GM21528 (cell line): ENCODE data around the gene IFTAP.
"Not testable (repeated sequence)": the region's sequence is repeated elsewhere in the genome, so short reads cannot be mapped to it uniquely, and the experiment has no call there.

Source experiments
- ATAC-seq: cut with Tn5 transposase; IDR thresholded peaks from one replicate; pipeline ENCODE4 v1.9.1; 2021; ENCODE audit warnings: mild to moderate bottlenecking, moderate library complexity; ENCODE audit not compliant: unreplicated experiment, low FRiP score

The IFTAP gene

GRCh38 chr11:36631774-36632173, 37.5 kb downstream of the IFTAP start:
- ATAC-seq = no peak

GRCh38 chr11:36635066-36635862, 41.0 kb downstream of the IFTAP start:
- no peak for ATAC-seq

DNA sequence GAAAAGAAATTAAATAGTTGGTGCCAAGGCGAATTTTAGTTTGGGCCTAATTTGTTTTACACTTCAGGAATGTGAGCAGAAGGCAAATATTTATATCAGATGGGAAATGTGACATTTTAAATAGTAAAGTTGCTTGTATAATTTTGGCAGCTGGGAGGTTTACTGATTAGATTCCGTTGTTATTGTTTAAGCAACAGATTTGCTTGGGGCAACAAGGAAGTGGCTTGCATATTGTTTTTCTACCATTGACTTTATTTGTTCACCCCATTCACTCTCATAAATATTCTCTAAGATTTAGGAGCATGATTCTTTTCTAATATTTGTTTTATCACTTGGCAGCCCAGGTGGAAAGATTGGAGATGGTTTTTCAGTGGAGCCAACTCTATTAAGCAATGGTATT, 44.3 kb downstream of the IFTAP start:
- ATAC-seq = no peak

DNA sequence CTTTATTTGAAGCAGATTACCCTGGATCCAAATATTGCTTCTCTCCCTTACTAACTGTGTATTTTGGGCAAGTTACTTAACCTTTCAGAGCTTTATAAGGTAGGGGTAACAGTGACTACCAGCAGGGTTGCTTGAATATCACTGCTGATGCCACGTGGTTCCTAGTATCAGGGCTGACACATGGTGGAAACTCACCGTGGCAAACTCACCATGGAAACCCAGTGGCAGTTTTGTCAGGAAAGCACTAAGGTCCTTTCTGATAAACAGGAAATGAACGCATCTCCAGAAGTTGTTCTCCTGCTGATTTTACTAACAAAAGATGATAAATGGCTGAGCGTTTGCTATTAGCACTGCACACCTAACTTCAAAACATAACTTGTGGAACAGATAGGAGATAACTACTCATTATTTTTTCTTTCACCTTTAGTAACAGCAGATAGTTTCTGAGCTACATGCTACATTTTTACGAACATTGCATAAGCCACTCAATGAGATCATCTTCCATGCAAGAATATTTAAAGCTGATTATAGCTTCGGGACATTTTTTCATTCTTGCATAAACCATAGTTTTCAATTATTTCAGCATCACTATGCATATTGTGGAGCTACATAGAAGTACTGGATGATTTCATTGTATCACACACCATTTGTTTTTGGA, 63.4 kb downstream of the IFTAP start:
- ATAC-seq = no peak

GRCh38 chr11:36661359-36661758, 67.1 kb downstream of the IFTAP start:
- not testable (repeated sequence) for ATAC-seq

- ATAC-seq = no peak
Measured at GRCh38 chr11:36672815-36673450, 78.6 kb downstream of the IFTAP start.

DNA sequence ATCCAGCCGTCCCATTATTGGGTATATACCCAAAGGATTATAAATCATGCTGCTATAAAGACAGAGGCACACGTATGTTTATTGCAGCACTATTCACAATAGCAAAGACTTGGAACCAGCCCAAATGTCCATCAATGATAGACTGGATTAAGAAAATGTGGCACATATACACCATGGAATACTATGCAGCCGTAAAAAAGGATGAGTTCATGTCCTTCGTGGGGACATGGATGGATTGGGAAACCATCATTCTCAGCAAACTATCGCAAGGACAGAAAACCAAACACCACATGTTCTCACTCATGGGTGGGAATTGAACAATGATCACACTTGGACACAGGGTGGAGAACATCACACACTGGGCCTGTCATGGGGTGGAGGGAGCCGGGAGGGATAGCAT, 85.2 kb downstream of the IFTAP start:
- not testable (repeated sequence) for ATAC-seq

DNA sequence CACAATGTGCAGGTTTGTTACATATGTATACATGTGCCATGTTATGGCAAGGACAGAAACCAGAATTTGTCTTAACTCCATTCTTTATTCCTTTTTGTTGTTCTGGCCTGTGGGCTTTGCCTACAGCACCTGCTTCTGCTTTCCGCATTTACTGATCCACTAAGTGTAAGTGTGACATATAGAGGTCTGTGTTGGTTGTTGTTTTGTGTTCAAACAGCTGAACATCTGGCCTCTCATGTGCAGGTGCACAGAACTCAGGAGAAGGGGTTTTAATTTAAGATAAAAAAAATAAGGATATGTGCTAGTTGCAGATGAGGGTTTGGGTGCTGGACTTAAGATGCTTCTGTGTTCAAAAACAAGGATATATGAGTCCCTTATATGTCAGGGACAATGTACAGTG, 89.5 kb downstream of the IFTAP start:
- ATAC-seq = no peak

DNA sequence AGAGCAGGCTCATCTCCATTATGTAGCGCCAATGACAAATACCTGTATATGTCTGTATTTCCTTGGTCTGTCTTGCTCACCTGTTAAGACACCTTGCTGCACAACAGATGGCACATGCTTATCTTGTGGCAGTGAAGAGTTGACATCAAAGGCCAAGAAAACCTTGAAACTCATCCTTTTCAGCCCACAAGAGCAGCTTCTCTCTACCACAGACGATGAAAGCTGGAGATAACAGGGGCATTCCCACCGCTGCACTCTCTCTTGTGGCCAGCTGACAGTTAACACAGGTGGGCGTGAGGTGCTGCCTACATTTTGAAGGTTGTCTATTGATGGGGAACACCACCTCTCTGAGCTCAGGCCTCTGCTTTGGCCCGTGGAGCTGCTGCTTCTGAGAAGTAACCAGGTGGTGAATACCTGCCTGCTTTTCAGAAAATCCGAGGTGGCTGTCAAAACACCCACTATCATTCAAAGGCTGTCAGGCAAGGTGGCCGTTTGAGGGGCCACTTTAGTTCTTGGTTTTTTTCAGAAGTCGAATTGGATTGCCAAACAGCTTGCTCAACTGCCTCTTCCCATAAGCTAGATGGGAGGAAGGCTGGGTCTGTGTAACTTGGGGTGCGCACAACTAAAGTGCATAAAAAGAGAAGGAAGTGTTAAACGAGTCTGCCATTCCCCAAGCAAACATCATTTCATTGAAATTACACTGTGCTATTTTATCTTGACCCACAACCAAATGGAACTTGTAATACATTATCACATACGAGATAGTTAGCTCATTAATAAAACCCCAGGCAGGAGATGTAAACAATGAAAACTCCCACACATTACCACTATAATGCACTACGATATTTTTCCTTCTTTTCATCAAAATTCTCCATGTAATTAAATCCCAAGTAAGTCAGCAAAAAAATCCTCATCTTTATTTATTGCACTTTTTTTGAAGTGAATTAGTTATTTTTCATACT, 90.8 kb downstream of the IFTAP start:
- no peak for ATAC-seq

GRCh38 chr11:36688132-36688531, 93.8 kb downstream of the IFTAP start:
- ATAC-seq = no peak

DNA sequence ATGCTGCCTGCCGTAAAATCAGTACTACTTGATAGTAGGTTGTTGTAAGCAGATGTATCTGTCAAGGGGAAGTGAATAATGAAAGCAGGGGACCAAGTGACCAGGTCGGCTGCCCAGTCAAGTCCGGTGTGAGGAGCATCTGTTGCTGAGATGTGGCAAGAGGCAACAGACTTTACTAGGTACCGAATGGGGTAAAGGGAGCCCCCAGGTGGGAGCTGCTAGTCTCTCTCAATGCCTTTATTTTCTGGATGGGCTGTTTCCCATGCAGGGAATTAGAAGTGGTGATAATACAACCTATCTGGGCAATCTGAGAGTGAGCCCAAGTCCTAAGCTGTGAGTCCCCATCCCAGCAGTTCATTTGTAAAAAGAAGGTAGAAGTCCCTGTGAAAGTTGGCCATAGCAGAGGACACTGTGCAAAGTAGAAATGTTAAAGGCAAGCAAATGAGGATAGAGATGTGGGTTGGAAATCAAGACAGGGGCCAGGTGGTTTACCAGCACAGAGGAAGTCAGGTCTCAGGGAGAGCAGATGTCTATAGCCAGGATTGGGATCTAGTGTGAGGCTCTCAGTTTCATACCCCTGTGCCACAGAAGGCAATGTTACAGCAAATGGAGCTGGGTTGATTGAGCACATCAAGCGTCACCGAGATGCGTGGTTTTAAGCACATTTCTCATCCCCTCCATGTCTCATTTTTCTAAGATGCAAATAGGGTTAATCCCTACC, 94.4 kb downstream of the IFTAP start:
- ATAC-seq = no peak

- ATAC-seq = no peak
Measured at GRCh38 chr11:36689442-36689841, 95.1 kb downstream of the IFTAP start.

DNA sequence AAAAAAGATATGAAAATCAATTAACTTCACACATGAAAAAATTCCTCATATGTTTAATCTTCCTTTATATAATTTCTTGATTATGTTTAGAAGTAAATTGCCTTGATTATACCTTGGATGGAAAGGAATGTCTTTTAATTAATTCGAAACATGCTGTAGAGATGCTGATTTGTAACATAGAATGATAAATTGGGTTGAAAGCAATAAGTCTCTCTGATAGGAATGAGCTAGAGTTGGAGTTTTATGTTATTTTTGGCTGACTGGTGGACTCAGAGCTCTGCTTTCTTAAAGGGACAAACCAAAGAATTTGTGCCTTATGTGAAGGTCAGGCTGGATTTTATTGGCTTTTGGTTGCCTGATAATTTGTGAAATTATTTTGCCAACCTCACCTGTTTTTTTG, 98.4 kb downstream of the IFTAP start:
- ATAC-seq = no peak

DNA sequence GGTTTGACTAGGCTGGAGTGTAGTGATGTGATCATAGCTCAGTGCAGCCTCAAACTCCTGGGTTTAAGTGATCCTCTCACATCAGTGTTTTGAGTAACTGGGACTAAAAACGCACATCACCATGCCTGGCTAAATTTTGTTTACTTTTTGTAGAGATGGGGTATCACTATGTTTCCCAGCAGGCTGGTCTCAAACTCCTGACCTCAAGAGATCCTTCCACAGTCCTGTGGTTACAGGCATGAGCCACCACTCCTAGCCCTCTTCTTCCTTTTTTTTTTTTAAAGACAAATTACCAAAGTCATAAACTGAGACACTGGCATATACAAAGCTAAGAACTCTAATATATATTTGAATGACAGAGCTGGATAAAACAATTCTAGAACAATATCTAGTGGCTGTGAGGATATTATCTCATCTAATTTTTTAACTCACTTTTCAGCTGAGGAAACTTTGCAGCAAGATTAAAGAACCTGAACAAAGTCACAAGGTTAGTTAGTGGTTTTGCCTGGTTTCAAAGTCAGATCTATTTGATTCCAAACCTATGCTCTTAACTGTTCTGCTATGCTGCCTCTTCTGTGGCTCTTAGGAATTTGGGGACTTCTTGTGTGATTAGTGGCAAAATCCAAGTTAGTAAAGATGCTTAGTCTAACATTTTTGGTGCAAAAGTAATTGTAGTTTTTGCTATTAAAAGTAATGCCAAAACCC, 99.0 kb downstream of the IFTAP start:
- no peak for ATAC-seq

- no peak for ATAC-seq
Measured at GRCh38 chr11:36695111-36695510, 100.8 kb downstream of the IFTAP start.

GRCh38 chr11:36695571-36695970, 101.3 kb downstream of the IFTAP start:
- ATAC-seq = no peak

- ATAC-seq = no peak
Measured at GRCh38 chr11:36696550-36696949, 102.2 kb downstream of the IFTAP start.

GRCh38 chr11:36699271-36699670, 105.0 kb downstream of the IFTAP start:
- ATAC-seq = no peak

- ATAC-seq = no peak
Measured at GRCh38 chr11:36700246-36700645, 105.9 kb downstream of the IFTAP start.
